ENCODE results near the gene SF3B4.

The SF3B4 gene

DNA sequence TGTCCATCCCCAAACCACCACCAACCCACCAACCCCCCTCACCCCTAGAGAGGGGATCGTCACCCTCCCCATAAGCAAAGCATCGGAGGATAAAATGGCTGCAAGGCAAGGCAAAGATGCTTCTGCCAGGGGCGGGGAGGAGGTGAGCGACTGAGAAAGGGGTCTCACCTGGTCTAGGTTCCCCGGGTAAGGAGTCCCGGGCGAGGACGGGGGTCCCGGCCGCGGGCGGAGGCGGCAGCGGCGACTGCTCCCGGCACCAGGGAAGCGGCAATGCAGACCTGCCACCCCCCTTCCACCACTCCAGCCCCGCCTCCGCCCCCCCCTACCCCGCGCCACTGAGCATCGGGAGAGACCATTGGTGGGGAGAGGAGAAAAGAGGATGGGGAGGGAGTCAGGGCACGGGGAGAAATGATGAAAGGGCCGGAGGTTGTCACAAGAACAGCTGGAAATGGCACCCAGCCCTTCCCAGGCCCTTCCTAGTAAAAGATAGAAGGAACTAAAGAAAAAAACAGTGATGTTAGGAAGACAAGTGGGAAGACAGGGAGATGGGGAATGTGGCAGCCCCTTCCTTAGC is 9.9 kb downstream of the SF3B4 start, which contains the start of gene SV2A:
TSS of gene SV2A (minus strand) at position 274 of the 574 bp plus-strand sequence. CDS start 4,004 bp downstream, outside the sequence.
- DNase-seq (ENCODE audit: low spot score), result peak; percentile 63
- TF ChIP-seq, protein P1, sequence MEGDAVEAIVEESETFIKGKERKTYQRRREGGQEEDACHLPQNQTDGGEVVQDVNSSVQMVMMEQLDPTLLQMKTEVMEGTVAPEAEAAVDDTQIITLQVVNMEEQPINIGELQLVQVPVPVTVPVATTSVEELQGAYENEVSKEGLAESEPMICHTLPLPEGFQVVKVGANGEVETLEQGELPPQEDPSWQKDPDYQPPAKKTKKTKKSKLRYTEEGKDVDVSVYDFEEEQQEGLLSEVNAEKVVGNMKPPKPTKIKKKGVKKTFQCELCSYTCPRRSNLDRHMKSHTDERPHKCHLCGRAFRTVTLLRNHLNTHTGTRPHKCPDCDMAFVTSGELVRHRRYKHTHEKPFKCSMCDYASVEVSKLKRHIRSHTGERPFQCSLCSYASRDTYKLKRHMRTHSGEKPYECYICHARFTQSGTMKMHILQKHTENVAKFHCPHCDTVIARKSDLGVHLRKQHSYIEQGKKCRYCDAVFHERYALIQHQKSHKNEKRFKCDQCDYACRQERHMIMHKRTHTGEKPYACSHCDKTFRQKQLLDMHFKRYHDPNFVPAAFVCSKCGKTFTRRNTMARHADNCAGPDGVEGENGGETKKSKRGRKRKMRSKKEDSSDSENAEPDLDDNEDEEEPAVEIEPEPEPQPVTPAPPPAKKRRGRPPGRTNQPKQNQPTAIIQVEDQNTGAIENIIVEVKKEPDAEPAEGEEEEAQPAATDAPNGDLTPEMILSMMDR (IDR thresholded peaks at IDR 0.05; ENCODE audit: borderline replicate concordance, control extremely low read depth, extremely low read depth, insufficient read depth, missing control alignments), result no peak
- in situ Hi-C loops (cut with MboI; ENCODE audit: low sequenced_read_pairs, unreplicated experiment), result no loop called here

DNA sequence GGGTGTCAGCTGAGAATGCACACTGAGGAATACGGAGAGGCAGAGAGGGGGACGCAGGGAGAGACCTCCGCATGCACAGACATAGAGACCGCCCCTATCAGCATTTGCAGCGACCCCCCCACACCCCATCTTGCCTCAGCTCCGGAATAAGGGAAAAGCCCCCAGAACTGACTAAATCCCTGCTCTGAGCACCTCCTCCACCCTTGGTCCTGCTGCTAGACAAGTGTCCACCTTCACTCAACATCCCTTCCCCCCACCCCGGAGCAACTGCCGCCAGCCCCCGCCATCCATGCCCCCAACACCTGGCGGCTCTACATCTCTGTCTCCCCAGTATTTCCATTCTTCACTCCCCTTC is 10.7 kb downstream of the SF3B4 start:
- in situ Hi-C loops (cut with MboI; ENCODE audit: low sequenced_read_pairs, unreplicated experiment), result no loop called here
- TF ChIP-seq, protein P1 (IDR thresholded peaks at IDR 0.05; ENCODE audit: borderline replicate concordance, control extremely low read depth, extremely low read depth, insufficient read depth, missing control alignments), result no peak
- DNase-seq (ENCODE audit: low spot score), result no peak

DNA sequence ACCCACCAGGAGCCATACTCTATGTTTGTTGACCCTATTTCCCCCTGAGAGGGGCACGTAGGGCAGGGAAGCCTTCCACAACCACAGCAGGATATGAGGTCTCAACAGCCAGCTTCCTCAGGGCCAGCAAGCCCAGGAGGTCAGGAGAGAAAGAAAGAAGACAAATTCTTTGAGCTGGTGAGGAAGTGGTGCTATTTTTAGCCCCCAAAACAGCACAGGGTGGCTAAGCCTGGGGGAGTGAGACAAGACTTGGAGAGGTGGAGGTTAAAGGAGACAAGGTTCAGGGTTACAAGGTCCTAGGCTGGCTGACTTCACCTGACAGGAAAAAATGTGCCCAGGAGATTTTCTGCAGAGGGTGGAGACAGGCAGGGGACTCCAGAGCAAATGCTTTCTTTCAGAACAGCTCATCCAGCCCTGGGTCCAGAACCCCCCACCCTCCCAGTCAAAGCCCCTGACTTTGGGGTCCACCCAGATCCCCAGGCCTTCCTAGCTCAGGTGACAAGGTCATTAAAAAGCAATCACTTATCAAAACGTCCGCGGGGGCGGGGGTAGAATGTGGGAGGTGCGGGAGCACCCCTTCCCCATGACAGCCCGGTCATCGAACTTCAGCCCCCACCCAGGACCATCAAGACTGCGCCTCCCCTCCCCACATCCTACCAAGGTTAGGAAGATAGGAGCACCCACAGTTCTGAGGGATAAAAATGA is 11.3 kb downstream of the SF3B4 start:
- no peak for DNase-seq (ENCODE audit: low spot score)
- in situ Hi-C loops (cut with MboI; ENCODE audit: low sequenced_read_pairs, unreplicated experiment), result no loop called here

DNA sequence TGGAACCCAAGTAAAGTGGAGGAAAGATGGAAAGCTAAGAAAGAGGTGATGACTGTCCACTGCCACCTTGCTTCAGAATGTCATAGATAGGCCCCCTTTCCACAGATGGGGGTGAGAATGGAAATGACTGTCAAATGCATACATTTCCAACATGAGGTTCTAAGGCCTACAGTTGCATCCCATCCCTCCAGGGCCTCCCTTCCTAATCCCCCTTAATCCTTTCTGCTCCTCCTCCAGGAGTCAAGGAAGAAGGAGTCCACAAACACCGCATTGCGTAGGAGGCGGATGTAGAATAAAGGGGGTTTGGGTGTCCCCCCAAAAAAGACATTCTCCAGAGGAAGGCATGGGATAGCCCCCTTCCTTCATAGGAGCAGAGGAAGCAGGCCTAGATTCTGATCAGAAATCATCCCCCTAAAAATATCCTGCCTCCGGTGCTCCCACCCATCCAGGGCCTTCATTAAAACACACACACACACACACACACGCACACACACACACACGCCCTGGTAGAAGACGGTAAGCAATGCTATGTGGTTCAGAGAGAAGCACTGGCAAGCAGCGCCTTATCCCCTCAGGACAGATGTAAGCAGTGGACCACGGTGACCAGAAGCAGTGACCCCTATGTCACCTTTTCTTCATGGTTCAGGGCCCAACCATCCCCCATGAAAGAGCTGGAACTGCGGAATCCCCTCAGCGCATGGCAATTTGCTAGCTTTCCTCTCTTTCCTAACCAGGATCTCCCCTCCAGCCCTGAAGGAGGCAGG is 12.0 kb downstream of the SF3B4 start:
- DNase-seq (ENCODE audit: low spot score), result no peak
- in situ Hi-C loops (cut with MboI; ENCODE audit: low sequenced_read_pairs, unreplicated experiment), result no loop called here
- TF ChIP-seq, protein P1 (IDR thresholded peaks at IDR 0.05; ENCODE audit: borderline replicate concordance, control extremely low read depth, extremely low read depth, insufficient read depth, missing control alignments), result no peak

More for the DNA sequence above, 11.3 kb downstream of the SF3B4 start:
- TF ChIP-seq, protein P1 (IDR thresholded peaks at IDR 0.05; ENCODE audit: borderline replicate concordance, control extremely low read depth, extremely low read depth, insufficient read depth, missing control alignments), result no peak

DNA sequence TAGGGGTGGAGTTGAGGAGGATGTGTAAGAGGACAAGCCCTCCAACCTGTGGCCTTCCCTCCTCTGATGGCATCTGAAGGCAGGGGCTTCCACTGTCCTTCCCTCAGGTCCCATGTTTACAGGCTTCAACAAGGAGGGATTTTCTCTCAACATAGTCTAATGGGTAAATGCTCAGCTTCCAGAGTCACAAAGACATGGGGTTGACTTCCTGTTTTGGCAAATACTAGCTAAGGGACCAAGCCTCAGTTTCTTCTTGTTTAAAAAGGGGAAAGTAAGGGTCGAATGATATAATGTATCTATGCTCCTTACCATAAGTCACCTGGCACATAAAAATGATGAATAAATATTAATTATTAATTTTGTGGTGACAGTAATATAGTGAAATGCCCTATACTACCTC is 13.1 kb downstream of the SF3B4 start:
- TF ChIP-seq, protein P1 (IDR thresholded peaks at IDR 0.05; ENCODE audit: borderline replicate concordance, control extremely low read depth, extremely low read depth, insufficient read depth, missing control alignments), result no peak
- in situ Hi-C loops (cut with MboI; ENCODE audit: low sequenced_read_pairs, unreplicated experiment), result no loop called here
- no peak for DNase-seq (ENCODE audit: low spot score)

DNA sequence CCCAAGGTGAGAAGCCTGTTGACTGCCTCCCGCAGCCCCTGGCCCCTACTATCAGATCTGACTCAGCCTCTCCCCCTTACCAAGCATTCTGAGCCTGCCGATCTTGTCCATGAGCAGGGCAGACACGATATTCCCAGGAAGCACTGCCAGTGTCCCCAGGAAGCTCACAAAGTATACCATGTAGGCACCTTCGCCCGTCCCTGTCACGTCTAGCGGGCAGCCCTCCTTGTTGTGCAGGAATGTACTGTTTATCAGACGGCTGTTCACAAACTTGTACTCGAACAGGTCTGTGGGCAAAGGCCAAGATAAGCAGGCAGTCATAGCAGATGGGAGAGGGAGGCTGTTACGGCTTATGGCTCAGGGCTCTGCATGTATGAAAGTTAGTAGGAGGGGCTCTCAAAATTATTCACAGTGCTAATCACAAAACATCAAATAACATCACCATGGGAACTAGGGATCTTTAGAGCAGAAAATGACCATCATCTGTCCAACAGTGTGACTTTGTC is 21.0 kb downstream of the SF3B4 start:
- in situ Hi-C loops (cut with MboI; ENCODE audit: low sequenced_read_pairs, unreplicated experiment), result no loop called here
- no peak for DNase-seq (ENCODE audit: low spot score)
- TF ChIP-seq, protein P1 (IDR thresholded peaks at IDR 0.05; ENCODE audit: borderline replicate concordance, control extremely low read depth, extremely low read depth, insufficient read depth, missing control alignments), result no peak
